HEK293 (cell line): ENCODE measurements around the gene SP6.
A peak's percentile ranks its signal among the peaks of the same experiment; 100 is the strongest.

ENCODE experiments used
- CTCF ChIA-PET: fragments of 350-600 bp; formaldehyde crosslinking; extraction: SDS; loops from one replicate; lab custom pipeline; 2021; ENCODE audit warnings: antibody characterized with exemption; lab: Yijun Ruan, JAX
- POLR2A ChIA-PET: fragments of 300-600 bp; formaldehyde crosslinking; extraction: SDS; loops from one replicate; lab custom pipeline; 2020; ENCODE audit warnings: antibody characterized with exemption, inconsistent platforms; lab: Yijun Ruan, JAX
- H3K27ac ChIP-seq: fragments of 200-500 bp; sonication (Bioruptor generic); 2 replicates; pipeline ENCODE4 v1.5.1; 2014; ENCODE audit warnings: low read depth, low read length, control low read depth, inconsistent platforms; ENCODE audit errors: extremely low read depth
- H3K36me3 ChIP-seq, 2 experiments: fragments of 200-500 bp in 1 of 2; sonication (Bioruptor generic) in 1 of 2; 1 replicate in 1 of 2; 2 replicates in 1 of 2; pipeline ENCODE4 v1.5.1; 2014 to 2017; ENCODE audit warnings: inconsistent platforms in 2 of 2, low read length in 2 of 2; ENCODE audit not compliant: control insufficient read depth in 2 of 2, insufficient read depth in 1 of 2
- H3K4me1 ChIP-seq: fragments of 200-500 bp; sonication (Bioruptor generic); 2 replicates; pipeline ENCODE4 v1.5.1; 2014; ENCODE audit warnings: mild to moderate bottlenecking, low read length, inconsistent platforms; ENCODE audit not compliant: control insufficient read depth, insufficient read depth
- H3K4me3 ChIP-seq: 2 replicates; pipeline ENCODE4 v1.5.1; 2011; ENCODE audit warnings: low read depth, mild to moderate bottlenecking, control low read depth, low read length, moderate library complexity
- H3K9me3 ChIP-seq: fragments of 200-500 bp; sonication (Bioruptor generic); 2 replicates; pipeline ENCODE4 v1.5.1; 2014; ENCODE audit warnings: low read depth, low read length, inconsistent platforms; ENCODE audit not compliant: control insufficient read depth, insufficient read depth
- EGR2 ChIP-seq: fragments of 450-650 bp; formaldehyde crosslinking; IDR thresholded peaks from 2 replicates; pipeline ENCODE4 v1.5.1; 2016; ENCODE audit warnings: low read depth, missing biosample characterization, missing genetic modification characterization
- KLF1 ChIP-seq: fragments of 450-650 bp; formaldehyde crosslinking; IDR thresholded peaks from 2 replicates; pipeline ENCODE4 v1.5.1; 2016; ENCODE audit warnings: missing biosample characterization, missing genetic modification characterization
- KLF7 ChIP-seq: fragments of 450-650 bp; formaldehyde crosslinking; IDR thresholded peaks from 2 replicates; pipeline ENCODE4 v1.5.1; 2016; ENCODE audit warnings: missing biosample characterization, missing genetic modification characterization, borderline replicate concordance
- KLF9 ChIP-seq: fragments of 450-650 bp; formaldehyde crosslinking; IDR thresholded peaks from 2 replicates; pipeline ENCODE4 v1.5.1; 2016; ENCODE audit warnings: missing biosample characterization, missing genetic modification characterization, low read depth
- ZFHX2 ChIP-seq: fragments of 450-650 bp; formaldehyde crosslinking; conservative IDR thresholded peaks from 2 replicates; pipeline ENCODE4 v1.5.1; 2016; ENCODE audit warnings: missing biosample characterization, missing genetic modification characterization
- ZIC2 ChIP-seq: fragments of 450-650 bp; formaldehyde crosslinking; IDR thresholded peaks from 2 replicates; pipeline ENCODE4 v1.5.1; 2016; ENCODE audit warnings: missing biosample characterization, missing genetic modification characterization
- ZNF184 ChIP-seq: fragments of 450-650 bp; IDR thresholded peaks from 2 replicates; pipeline ENCODE4 v1.5.1; 2018; ENCODE audit warnings: missing biosample characterization, mild to moderate bottlenecking, missing genetic modification characterization
- ZNF221 ChIP-seq: fragments of 450-650 bp; formaldehyde crosslinking; IDR thresholded peaks from 2 replicates; pipeline ENCODE4 v1.5.1; 2017; ENCODE audit warnings: missing biosample characterization, missing genetic modification characterization, borderline replicate concordance
- ZNF239 ChIP-seq: fragments of 450-650 bp; formaldehyde crosslinking; IDR thresholded peaks from 2 replicates; pipeline ENCODE4 v1.5.1; 2016; ENCODE audit warnings: missing biosample characterization, missing genetic modification characterization
- ZNF302 ChIP-seq: fragments of 450-650 bp; formaldehyde crosslinking; IDR thresholded peaks from 2 replicates; pipeline ENCODE4 v1.5.1; 2016; ENCODE audit warnings: missing biosample characterization, missing genetic modification characterization, low read depth
- ZNF394 ChIP-seq: fragments of 450-650 bp; formaldehyde crosslinking; IDR thresholded peaks from 2 replicates; pipeline ENCODE4 v1.5.1; 2016; ENCODE audit warnings: missing biosample characterization, missing genetic modification characterization, mild to moderate bottlenecking, moderate library complexity, borderline replicate concordance
- ZNF433 ChIP-seq: fragments of 450-650 bp; formaldehyde crosslinking; IDR thresholded peaks from 2 replicates; pipeline ENCODE4 v1.5.1; 2016; ENCODE audit warnings: missing biosample characterization, missing genetic modification characterization, low read depth
- ZNF544 ChIP-seq: fragments of 450-650 bp; formaldehyde crosslinking; IDR thresholded peaks from 2 replicates; pipeline ENCODE4 v1.5.0; 2017; ENCODE audit warnings: missing biosample characterization, missing genetic modification characterization
- ZNF561 ChIP-seq: fragments of 450-650 bp; IDR thresholded peaks from 2 replicates; pipeline ENCODE4 v1.5.1; 2018; ENCODE audit warnings: missing biosample characterization, missing genetic modification characterization, borderline replicate concordance
- ZNF660 ChIP-seq: fragments of 450-650 bp; IDR thresholded peaks from 2 replicates; pipeline ENCODE4 v1.5.1; 2018; ENCODE audit warnings: missing biosample characterization, mild to moderate bottlenecking, missing genetic modification characterization
- ZNF677 ChIP-seq: fragments of 450-650 bp; IDR thresholded peaks from 2 replicates; pipeline ENCODE4 v1.5.0; 2018; ENCODE audit warnings: missing biosample characterization, mild to moderate bottlenecking, missing genetic modification characterization, moderate library complexity
- ZNF76 ChIP-seq: fragments of 450-650 bp; formaldehyde crosslinking; IDR thresholded peaks from 2 replicates; pipeline ENCODE4; 2016; ENCODE audit warnings: low read depth, missing biosample characterization, missing genetic modification characterization, borderline replicate concordance
- ZNF768 ChIP-seq: fragments of 450-650 bp; formaldehyde crosslinking; IDR thresholded peaks from 2 replicates; pipeline ENCODE4 v1.5.1; 2018; ENCODE audit warnings: missing biosample characterization, mild to moderate bottlenecking, missing genetic modification characterization
- ZNF776 ChIP-seq: fragments of 450-650 bp; formaldehyde crosslinking; IDR thresholded peaks from 2 replicates; pipeline ENCODE4 v1.5.0; 2017; ENCODE audit warnings: missing biosample characterization, missing genetic modification characterization, borderline replicate concordance
- TF ChIP-seq, protein P1 (sequence below): fragments of 450-650 bp; formaldehyde crosslinking; IDR thresholded peaks from 2 replicates; pipeline ENCODE4 v1.5.1; 2016; ENCODE audit warnings: missing biosample characterization, missing genetic modification characterization
- TF ChIP-seq, protein P2 (sequence below): fragments of 450-650 bp; formaldehyde crosslinking; IDR thresholded peaks from 2 replicates; pipeline ENCODE4 v1.5.1; 2017; ENCODE audit warnings: missing biosample characterization, missing genetic modification characterization
- TF ChIP-seq, protein P3 (sequence below): fragments of 450-650 bp; formaldehyde crosslinking; IDR thresholded peaks from 2 replicates; pipeline ENCODE4 v1.5.1; 2016; ENCODE audit warnings: missing biosample characterization, missing genetic modification characterization
- TF ChIP-seq, protein P4 (sequence below): fragments of 450-650 bp; formaldehyde crosslinking; IDR thresholded peaks from 2 replicates; pipeline ENCODE4 v1.5.1; 2016; ENCODE audit warnings: missing biosample characterization, missing genetic modification characterization

The SP6 gene

DNA sequence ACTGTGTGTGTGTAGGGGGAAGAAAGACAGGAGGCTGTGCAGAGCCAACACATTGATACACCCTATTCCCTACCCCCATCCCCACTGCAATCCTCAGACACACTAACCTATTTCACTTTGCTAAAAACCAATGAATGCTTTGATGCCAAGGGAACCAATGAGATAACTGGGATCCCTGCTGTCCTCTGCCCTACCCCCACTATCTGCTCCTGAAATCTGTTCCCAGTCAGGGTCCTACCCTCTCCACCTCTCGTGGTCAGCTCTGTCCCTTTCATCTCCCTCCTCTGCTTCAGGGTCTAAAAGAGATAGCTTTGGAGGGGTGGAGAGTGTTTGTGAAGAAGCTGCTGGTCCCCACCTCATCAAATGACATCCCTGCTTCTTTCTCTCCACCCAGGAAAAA is 19.1 kb upstream of the SP6 start (continued):
- no peak for TF ChIP-seq KLF7 (tag by site-specific recombination)
- TF ChIP-seq KLF9 (tag by site-specific recombination) = no peak
- no peak for TF ChIP-seq ZNF394
- no peak for TF ChIP-seq ZNF776

DNA sequence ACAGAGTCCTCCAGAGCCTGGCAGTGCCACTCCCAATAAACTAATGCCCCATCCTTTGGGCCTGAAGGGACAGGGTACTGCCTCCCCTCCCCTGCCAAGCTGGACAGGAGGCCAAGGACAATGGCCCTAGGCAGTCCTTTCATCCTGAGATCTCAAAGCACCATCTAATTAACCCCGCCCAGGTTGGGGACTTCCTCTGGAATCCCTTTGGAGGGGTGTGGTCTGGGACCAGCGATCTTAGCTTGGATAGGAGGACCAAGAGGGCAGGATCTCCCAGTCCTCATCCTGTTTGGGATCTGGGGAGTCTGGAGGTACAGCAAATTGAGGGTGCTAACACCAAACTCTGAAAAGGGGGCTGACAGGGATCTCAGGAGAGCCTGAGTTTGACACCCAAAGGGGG is 18.2 kb upstream of the SP6 start:
- POLR2A ChIA-PET = no interaction called here
- CTCF ChIA-PET = interaction anchor here (0.9 to 1.7 kb wide), 3 partner anchors 13 to 101 kb away, joined by 3 to 7 read pairs (median 4); no protein-coding TSS in a partner anchor
- H3K4me1 ChIP-seq = no peaks in the 10 kb centered on the region
- H3K36me3 ChIP-seq = no peaks in the 10 kb centered on the region
- H3K27ac ChIP-seq = no peak overlapping the region
- TF ChIP-seq KLF1 (tag by site-specific recombination) (no peak), ZNF660 (tag by site-specific recombination) (no peak)
- H3K4me3 ChIP-seq = no peak overlapping the region
- H3K9me3 ChIP-seq = no peaks in the 10 kb centered on the region

DNA sequence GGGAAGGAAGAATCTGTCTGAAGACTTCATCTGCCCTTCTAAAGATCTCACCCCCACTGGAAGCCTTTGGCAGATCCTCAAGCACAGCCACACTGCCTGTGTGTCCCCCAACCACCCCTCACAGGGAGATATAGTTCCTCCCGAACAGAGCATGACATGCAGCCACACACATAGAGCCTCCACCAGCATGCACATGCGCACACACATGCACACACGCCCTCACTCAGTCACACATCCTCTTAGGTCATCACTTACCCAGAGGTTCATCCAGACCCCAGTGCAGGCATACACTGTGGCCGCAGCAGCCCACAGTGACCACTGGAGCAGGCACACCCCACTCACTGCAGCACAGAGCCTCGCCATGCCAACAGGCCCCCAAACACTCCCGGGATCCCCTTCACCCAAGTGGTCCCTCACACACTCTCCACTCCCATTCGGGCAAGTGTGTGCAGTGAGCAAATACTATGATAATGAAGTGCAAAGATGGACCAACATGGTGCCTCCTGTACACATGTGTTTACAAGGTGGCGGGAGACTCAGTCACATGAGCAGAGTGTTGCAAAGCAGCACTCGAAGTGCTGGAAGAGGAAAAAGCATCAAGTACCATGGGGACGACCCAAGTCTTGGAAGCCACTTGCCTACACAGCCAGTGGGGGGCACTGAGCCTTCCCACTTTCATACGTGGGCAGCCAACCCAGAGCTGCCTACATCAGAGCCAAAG is 17.0 kb upstream of the SP6 start:
- H3K36me3 ChIP-seq = no peaks in the 10 kb centered on the region

DNA sequence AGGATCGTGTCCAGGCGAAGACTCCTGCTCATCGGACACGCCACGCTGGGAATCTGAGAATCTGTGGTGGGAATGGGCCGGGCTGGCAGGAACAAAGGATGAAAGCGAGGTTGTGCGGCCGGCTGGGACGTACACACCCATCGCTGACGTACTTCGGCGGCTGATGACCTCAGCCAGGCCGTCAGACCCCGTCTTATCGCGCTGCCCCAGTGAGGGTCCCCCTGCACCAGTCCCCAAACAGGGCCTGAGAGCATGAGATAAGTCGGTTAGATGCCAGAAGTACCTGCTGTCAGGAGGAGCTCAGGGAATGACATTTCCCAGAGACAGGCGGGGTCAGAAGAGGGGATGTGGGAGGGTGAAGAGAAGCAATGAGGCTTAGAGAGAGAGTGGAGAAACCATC is 16.0 kb upstream of the SP6 start:
- no peak overlapping the region for H3K27ac ChIP-seq
- ChIA-PET CTCF (no interaction called here), POLR2A (no interaction called here)
- H3K4me1 ChIP-seq = no peaks in the 10 kb centered on the region; the same call in 1 of the 2 replicates
- H3K9me3 ChIP-seq = no peaks in the 10 kb centered on the region
- no peak overlapping the region for H3K4me3 ChIP-seq
- H3K36me3 ChIP-seq = no peaks in the 10 kb centered on the region
- TF ChIP-seq, protein P1, sequence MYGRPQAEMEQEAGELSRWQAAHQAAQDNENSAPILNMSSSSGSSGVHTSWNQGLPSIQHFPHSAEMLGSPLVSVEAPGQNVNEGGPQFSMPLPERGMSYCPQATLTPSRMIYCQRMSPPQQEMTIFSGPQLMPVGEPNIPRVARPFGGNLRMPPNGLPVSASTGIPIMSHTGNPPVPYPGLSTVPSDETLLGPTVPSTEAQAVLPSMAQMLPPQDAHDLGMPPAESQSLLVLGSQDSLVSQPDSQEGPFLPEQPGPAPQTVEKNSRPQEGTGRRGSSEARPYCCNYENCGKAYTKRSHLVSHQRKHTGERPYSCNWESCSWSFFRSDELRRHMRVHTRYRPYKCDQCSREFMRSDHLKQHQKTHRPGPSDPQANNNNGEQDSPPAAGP = no peak
- TF ChIP-seq, protein P2, sequence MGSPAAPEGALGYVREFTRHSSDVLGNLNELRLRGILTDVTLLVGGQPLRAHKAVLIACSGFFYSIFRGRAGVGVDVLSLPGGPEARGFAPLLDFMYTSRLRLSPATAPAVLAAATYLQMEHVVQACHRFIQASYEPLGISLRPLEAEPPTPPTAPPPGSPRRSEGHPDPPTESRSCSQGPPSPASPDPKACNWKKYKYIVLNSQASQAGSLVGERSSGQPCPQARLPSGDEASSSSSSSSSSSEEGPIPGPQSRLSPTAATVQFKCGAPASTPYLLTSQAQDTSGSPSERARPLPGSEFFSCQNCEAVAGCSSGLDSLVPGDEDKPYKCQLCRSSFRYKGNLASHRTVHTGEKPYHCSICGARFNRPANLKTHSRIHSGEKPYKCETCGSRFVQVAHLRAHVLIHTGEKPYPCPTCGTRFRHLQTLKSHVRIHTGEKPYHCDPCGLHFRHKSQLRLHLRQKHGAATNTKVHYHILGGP (tag by site-specific recombination) = no peak
- TF ChIP-seq ZNF768 (tag by site-specific recombination) = no peak
- no peak for TF ChIP-seq ZNF677 (tag by site-specific recombination)
- TF ChIP-seq ZNF221 (tag by site-specific recombination) = no peak
- TF ChIP-seq ZNF239 = no peak
- TF ChIP-seq, protein P3, sequence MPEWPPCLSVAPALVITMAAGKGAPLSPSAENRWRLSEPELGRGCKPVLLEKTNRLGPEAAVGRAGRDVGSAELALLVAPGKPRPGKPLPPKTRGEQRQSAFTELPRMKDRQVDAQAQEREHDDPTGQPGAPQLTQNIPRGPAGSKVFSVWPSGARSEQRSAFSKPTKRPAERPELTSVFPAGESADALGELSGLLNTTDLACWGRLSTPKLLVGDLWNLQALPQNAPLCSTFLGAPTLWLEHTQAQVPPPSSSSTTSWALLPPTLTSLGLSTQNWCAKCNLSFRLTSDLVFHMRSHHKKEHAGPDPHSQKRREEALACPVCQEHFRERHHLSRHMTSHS (tag by site-specific recombination) = no peak
- TF ChIP-seq ZNF302 = no peak

More for the DNA sequence above, 17.0 kb upstream of the SP6 start:
- Histone ChIP-seq H3K4me1 (no peaks in the 10 kb centered on the region), H3K4me3 (no peak overlapping the region), H3K9me3 (no peaks in the 10 kb centered on the region)
- TF ChIP-seq ZNF561 (tag by site-specific recombination) (no peak), ZNF544 (tag by site-specific recombination) (no peak), ZNF433 (no peak), ZIC2 (no peak), ZFHX2 (tag by site-specific recombination) (peak; percentile 46; the same call in 1 of the 2 replicates), EGR2 (tag by site-specific recombination) (0 out of 2 replicates have a peak, but pooled peaks have one; percentile 12), ZNF76 (tag by site-specific recombination) (no peak), ZNF184 (no peak)
- TF ChIP-seq, protein P4, sequence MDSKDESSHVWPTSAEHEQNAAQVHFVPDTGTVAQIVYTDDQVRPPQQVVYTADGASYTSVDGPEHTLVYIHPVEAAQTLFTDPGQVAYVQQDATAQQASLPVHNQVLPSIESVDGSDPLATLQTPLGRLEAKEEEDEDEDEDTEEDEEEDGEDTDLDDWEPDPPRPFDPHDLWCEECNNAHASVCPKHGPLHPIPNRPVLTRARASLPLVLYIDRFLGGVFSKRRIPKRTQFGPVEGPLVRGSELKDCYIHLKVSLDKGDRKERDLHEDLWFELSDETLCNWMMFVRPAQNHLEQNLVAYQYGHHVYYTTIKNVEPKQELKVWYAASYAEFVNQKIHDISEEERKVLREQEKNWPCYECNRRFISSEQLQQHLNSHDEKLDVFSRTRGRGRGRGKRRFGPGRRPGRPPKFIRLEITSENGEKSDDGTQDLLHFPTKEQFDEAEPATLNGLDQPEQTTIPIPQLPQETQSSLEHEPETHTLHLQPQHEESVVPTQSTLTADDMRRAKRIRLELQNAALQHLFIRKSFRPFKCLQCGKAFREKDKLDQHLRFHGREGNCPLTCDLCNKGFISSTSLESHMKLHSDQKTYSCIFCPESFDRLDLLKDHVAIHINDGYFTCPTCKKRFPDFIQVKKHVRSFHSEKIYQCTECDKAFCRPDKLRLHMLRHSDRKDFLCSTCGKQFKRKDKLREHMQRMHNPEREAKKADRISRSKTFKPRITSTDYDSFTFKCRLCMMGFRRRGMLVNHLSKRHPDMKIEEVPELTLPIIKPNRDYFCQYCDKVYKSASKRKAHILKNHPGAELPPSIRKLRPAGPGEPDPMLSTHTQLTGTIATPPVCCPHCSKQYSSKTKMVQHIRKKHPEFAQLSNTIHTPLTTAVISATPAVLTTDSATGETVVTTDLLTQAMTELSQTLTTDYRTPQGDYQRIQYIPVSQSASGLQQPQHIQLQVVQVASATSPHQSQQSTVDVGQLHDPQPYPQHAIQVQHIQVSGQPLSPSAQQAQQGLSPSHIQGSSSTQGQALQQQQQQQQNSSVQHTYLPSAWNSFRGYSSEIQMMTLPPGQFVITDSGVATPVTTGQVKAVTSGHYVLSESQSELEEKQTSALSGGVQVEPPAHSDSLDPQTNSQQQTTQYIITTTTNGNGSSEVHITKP (tag by site-specific recombination) = 0 out of 2 replicates have a peak, but pooled peaks have one; percentile 33
- TF ChIP-seq, all 188 proteins: peak for 3
- POLR2A ChIA-PET = no interaction called here
- CTCF ChIA-PET = interaction anchor here (0.9 kb wide), 1 partner anchor 23 kb away, joined by 3 read pairs; no protein-coding TSS in a partner anchor
- no peak overlapping the region for H3K27ac ChIP-seq
